ENCODE measurements around the gene ZNF438. TPM values are rescaled to one million over a fixed set of nuclear protein-coding genes. Genes with fewer than 3 reads are reported as not detected.
"Not testable (repeated sequence)": the region's sequence is repeated elsewhere in the genome, so short reads cannot be mapped to it uniquely, and the experiment has no call there.

Gene ZNF438
- total RNA-seq, 4 donors from 2014 or later, result 2.9 to 9.3 (median 5.9) TPM

GRCh38 chr10:30988831-30989435, 42.7 kb downstream of the ZNF438 start:
- no peak overlapping the region for H3K27ac ChIP-seq
- 47 to 57% methylated on average over 1 of the region's 1 CpG for WGBS, 2 donors
- intact Hi-C loops (cut with DNase I), result no loop called here

GRCh38 chr10:30987463-30987862, 44.2 kb downstream of the ZNF438 start:
- Histone ChIP-seq H3K4me1 (peaks cover 0 to 21% (median 15%) of the 10 kb centered on the region in 3 donors), H3K4me3 (no peak overlapping the region), H3K36me3 (no peaks in the 10 kb centered on the region), H3K9me3 (no peaks in the 10 kb centered on the region), H3K27me3 (no peaks in the 10 kb centered on the region), H3K27ac (no peak overlapping the region)
- TF ChIP-seq POLR2A (IDR thresholded peaks at IDR 0.05) (no peak), CTCF (IDR thresholded peaks at IDR 0.05) (no peak)
- intact Hi-C loops (cut with DNase I), result no loop called here
- DNase-seq, result no peak
- 78 to 86% methylated on average over 5 of the region's 5 CpGs for WGBS, 2 donors

More at GRCh38 chr10:30988831-30989435, 42.7 kb downstream of the ZNF438 start:
- Histone ChIP-seq H3K9me3 (no peaks in the 10 kb centered on the region), H3K27me3 (no peaks in the 10 kb centered on the region), H3K36me3 (no peaks in the 10 kb centered on the region), H3K4me3 (no peak overlapping the region), H3K4me1 (peaks cover 0 to 33% (median 15%) of the 10 kb centered on the region in 3 donors)
- no peak for TF ChIP-seq CTCF (IDR thresholded peaks at IDR 0.05)
- no peak for TF ChIP-seq POLR2A (IDR thresholded peaks at IDR 0.05)
- DNase-seq, result no peak

- intact Hi-C loops (cut with DNase I), result no loop called here
- Histone ChIP-seq H3K4me1 (peaks cover 3 to 26% (median 15%) of the 10 kb centered on the region in 3 donors), H3K9me3 (no peaks in the 10 kb centered on the region), H3K36me3 (no peaks in the 10 kb centered on the region), H3K27me3 (no peaks in the 10 kb centered on the region), H3K4me3 (no peak overlapping the region), H3K27ac (no peak overlapping the region)
- no peak for DNase-seq
- WGBS, 2 donors, result 57 to 64% methylated on average over 3 of the region's 3 CpGs
- TF ChIP-seq CTCF (IDR thresholded peaks at IDR 0.05) (no peak), POLR2A (IDR thresholded peaks at IDR 0.05) (no peak)
These were observed 45.6 kb downstream of the ZNF438 start for GRCh38 chr10:30986053-30986555.

GRCh38 chr10:30985512-30985911, 46.2 kb downstream of the ZNF438 start:
- 28 to 33% methylated on average over 1 of the region's 1 CpG for WGBS, 2 donors
- Histone ChIP-seq H3K4me3 (no peak overlapping the region), H3K36me3 (no peaks in the 10 kb centered on the region), H3K4me1 (peaks cover 6 to 32% (median 15%) of the 10 kb centered on the region in 3 donors), H3K27ac (no peak overlapping the region), H3K27me3 (no peaks in the 10 kb centered on the region), H3K9me3 (no peaks in the 10 kb centered on the region)
- no peak for TF ChIP-seq POLR2A (IDR thresholded peaks at IDR 0.05)
- no peak for TF ChIP-seq CTCF (IDR thresholded peaks at IDR 0.05)
- no peak for DNase-seq
- intact Hi-C loops (cut with DNase I), result no loop called here

- no peaks in the 10 kb centered on the region for H3K27me3 ChIP-seq
- WGBS, 2 donors, result 74 to 91% methylated on average over 4 of the region's 4 CpGs
- DNase-seq, result no peak
- TF ChIP-seq CTCF (IDR thresholded peaks at IDR 0.05) (no peak), POLR2A (IDR thresholded peaks at IDR 0.05) (no peak)
- peak overlapping the region in 3 of 4 donors; percentile 5 to 38 (median 32) for H3K27ac ChIP-seq
- intact Hi-C loops (cut with DNase I), result no loop called here
- H3K4me3 ChIP-seq, result no peak overlapping the region
- no peaks in the 10 kb centered on the region for H3K36me3 ChIP-seq
- peaks cover 6 to 40% (median 15%) of the 10 kb centered on the region in 3 donors for H3K4me1 ChIP-seq
- H3K9me3 ChIP-seq, result no peaks in the 10 kb centered on the region
These were observed 46.9 kb downstream of the ZNF438 start for GRCh38 chr10:30984563-30985328.

- intact Hi-C loops (cut with DNase I); H3K4me3 ChIP-seq; H3K36me3 ChIP-seq; H3K9me3 ChIP-seq; H3K27me3 ChIP-seq; H3K27ac ChIP-seq; DNase-seq: not testable (repeated sequence)
- H3K4me1 ChIP-seq, result peaks cover 6 to 41% (median 15%) of the 10 kb centered on the region in 3 donors
- 78 to 88% methylated on average over 6 of the region's 6 CpGs for WGBS, 2 donors
These were observed 48.5 kb downstream of the ZNF438 start for GRCh38 chr10:30983209-30983608.
